HG03103 (cell line): ENCODE results near the gene NFIL3.

Experiments used
- ATAC-seq: cut with Tn5 transposase; IDR thresholded peaks from one replicate; pipeline ENCODE4 v1.9.1; 2021; ENCODE audit warnings: low read depth; ENCODE audit not compliant: unreplicated experiment

The NFIL3 gene

DNA sequence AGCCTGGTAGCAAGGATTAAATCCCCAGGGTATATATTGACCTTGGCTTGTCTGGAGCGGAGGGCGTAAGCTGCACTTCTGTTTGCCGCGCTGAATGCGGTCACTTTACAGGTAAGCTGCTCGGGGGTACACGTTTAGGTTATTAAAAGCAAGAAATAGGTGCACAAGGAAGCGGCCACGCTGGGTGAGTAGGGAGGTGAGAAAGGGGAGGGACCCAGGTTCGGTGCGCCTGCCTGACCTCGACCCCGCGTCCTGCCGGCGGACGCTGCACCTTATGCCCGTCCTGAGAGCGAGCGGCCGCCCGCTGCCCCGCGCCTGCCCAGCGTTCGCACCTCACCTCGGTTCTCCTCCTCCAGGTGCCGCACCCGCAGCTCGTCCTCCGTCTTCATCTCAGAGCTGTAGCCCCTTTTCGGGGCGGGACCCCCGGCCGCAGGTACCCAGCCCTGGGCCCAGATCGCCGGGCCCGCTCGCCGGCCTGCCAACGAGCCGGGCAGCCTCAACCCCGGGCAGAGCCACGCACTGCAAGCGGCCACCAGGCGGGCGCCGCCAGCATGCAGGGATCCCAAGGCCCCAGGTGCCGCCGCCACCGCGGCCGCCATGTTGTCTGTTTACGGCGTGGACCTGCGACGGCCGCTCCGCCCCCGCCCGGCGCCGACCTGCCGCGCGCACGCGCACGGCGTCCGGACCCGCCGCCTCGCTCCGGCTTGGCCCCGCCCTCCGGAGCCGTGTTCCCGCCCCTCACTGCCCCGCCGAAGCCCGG is 62.2 kb downstream of the NFIL3 start, which contains the start of gene AUH:
AUH (minus strand) TSS at position 628 of the 760 bp plus-strand sequence; CDS start at position 599, 29 bp downstream.
- ATAC-seq: peak; percentile 77

GRCh38 chr9:91360551-91361290 is 62.9 kb downstream of the NFIL3 start:
- ATAC-seq: no peak

GRCh38 chr9:91359734-91360470 is 63.7 kb downstream of the NFIL3 start:
- no peak for ATAC-seq

- no peak for ATAC-seq
Measured at GRCh38 chr9:91359083-91359482, 64.5 kb downstream of the NFIL3 start.
